Pancreas (tissue), 10 donors: ENCODE data around the gene APLP2. TPM values are rescaled to one million over a fixed set of nuclear protein-coding genes. Genes with fewer than 3 reads are reported as not detected.

Experiments used
- ATAC-seq, 4 donors: fragments of 200-7000 bp; cut with Tn5 transposase; one replicate each; pipeline versions ENCODE4 v1.8.0 to v1.9.1; 2020; ENCODE audit warnings: mild to moderate bottlenecking in 4 of 4, moderate library complexity in 4 of 4
- DNase-seq, 6 donors: peaks; one replicate each; pipeline ENCODE4 v3.0.0-alpha.2; 2020
- FAIRE-seq: peaks from 2 replicates; lab custom pipeline; 2012; peaks lifted over from hg19 to GRCh38; lab: Jason Lieb, UNC
- H3K27ac ChIP-seq, 4 donors: fragments of 200-600 bp; sonication (generic); 1 replicate in 3 of 4; 2 replicates in 1 of 4; pipeline versions ENCODE4 v1.5.0 to v1.8.0; 2020
- H3K27me3 ChIP-seq, 4 donors: fragments of 200-600 bp; one replicate each; pipeline ENCODE4 v1.8.0; 2021
- H3K36me3 ChIP-seq, 3 donors: fragments of 200-600 bp; sonication (generic) in 1 of 3; one replicate each; pipeline versions ENCODE4 v1.5.0 to v1.8.0; 2020 to 2021
- H3K4me1 ChIP-seq, 3 donors: fragments of 200-600 bp; one replicate each; pipeline ENCODE4 v1.8.0; 2021
- H3K4me3 ChIP-seq, 4 donors: fragments of 200-600 bp; sonication (generic) in 2 of 4; one replicate each; pipeline versions ENCODE4 v1.5.0 to v1.8.0; 2020 to 2021
- H3K9me3 ChIP-seq, 4 donors: fragments of 200-600 bp; one replicate each; pipeline ENCODE4 v1.8.0; 2021
- WGBS, 2 donors: extraction: QIAGEN DNeasy Blood & Tissue Kit; methylation state at CpG; one replicate each; pipeline ENCODE4 v1.1.7; 2013; 5-methylcytosine and 5-hydroxymethylcytosine counted together
- intact Hi-C, 3 donors: fragments of 100-400 bp; cut with DNase I; formaldehyde crosslinking; loops; one replicate each; pipeline versions ENCODE4 v1.11.1 to v1.14.2; 2022
- polyA plus RNA-seq, 2 donors: library from polyadenylated mRNA; stranded (reverse); fragments of 200-250 nt; gene quantifications; one replicate each; pipeline ENCODE4 v1.2.3, GENCODE V29; 2013
- total RNA-seq, 6 donors: library from RNA; stranded (reverse); fragmentation: NEBNext Ultra II Directional in 4 of 6; extraction: Animal tissue kit (Norgen Biotek cat#: 25700) in 4 of 6; gene quantifications; one replicate each; pipeline versions ENCODE4 v1.2.1 to v1.2.4, GENCODE V29; 2021 to 2023
- TF ChIP-seq, protein P1 (sequence below), 4 donors: fragments of 200-600 bp; sonication (generic) in 3 of 4; IDR thresholded peaks; one replicate each; pipeline versions ENCODE4 v1.5.0 to v1.8.0; 2021; ENCODE audit warnings: antibody characterized with exemption in 4 of 4
- donor health status: healthy with polysubstance abuse.
- donor health status: DM: no; HTN: no; CAD: no; lungs with moderate emphysema.
- donor health status: DM: no; HTN: no; CAD: no.
- donor health status: control.
- donor health status: control.
- donor health status: Bipolar disorder and iron deficiency.
- donor health status: DM: yes; HTN: yes; CAD: no.
- donor health status: DM: no; HTN: no; CAD: no.
- donor health status: DM: no; HTN: no; CAD: no.
- donor health status: DM: yes; HTN: yes; CAD: no.

Gene APLP2
- total and polyA plus RNA-seq, 8 donors: 45.3 to 171 (median 101) TPM

DNA sequence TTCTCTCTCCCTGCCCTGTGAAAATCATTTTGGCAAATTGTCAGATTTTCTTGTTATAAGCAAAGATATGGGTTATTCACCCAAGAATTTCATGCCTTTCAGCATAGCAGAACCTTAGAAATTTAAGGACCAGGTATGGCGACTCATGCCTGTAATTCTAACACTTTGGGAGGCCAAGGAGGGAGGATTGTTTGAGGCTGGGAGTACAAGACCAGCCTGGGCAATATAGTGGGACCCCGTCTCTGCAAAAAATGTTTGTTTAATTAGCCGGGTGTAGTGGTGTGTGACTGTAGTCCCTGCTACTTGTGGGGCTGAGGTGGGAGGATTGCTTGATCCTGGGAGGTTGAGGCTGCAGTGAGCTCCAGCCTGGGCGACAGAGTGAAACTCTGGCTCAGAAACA, 27.6 kb downstream of the APLP2 start:
- Histone ChIP-seq H3K9me3 (no peaks in the 10 kb centered on the region), H3K4me1 (peaks cover 0 to under 1% (median 0%) of the 10 kb centered on the region in 3 donors), H3K4me3 (no peak overlapping the region), H3K27me3 (no peaks in the 10 kb centered on the region), H3K27ac (no peak overlapping the region), H3K36me3 (no peaks in the 10 kb centered on the region)
- WGBS, 2 donors: 91 to 97% methylated on average over 4 of the region's 4 CpGs
- DNase-seq (no peak), ATAC-seq (no peak), FAIRE-seq (no peak)
- intact Hi-C loops: no loop called here
- TF ChIP-seq, protein P1, sequence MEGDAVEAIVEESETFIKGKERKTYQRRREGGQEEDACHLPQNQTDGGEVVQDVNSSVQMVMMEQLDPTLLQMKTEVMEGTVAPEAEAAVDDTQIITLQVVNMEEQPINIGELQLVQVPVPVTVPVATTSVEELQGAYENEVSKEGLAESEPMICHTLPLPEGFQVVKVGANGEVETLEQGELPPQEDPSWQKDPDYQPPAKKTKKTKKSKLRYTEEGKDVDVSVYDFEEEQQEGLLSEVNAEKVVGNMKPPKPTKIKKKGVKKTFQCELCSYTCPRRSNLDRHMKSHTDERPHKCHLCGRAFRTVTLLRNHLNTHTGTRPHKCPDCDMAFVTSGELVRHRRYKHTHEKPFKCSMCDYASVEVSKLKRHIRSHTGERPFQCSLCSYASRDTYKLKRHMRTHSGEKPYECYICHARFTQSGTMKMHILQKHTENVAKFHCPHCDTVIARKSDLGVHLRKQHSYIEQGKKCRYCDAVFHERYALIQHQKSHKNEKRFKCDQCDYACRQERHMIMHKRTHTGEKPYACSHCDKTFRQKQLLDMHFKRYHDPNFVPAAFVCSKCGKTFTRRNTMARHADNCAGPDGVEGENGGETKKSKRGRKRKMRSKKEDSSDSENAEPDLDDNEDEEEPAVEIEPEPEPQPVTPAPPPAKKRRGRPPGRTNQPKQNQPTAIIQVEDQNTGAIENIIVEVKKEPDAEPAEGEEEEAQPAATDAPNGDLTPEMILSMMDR (IDR thresholded peaks at IDR 0.05): no peak

DNA sequence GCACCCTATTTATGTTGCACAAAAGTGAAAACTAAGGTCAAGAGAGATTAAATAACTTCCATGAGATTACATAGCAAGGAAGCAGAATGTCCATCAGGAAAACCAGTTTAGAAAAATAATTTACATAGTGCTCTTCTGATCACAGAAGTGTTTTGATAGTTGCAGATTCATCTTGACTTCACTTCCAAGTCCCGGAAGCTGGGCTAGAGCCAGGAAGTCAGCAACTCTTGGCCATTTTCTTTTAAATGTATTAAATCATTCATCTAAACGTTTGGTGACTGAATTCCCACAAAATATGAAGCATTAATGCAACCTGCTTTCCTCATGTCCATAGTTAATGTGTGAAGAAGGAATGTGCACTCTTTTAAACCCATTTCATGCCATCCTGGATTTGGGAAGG, 29.7 kb downstream of the APLP2 start:
- Histone ChIP-seq H3K36me3 (no peaks in the 10 kb centered on the region), H3K9me3 (no peaks in the 10 kb centered on the region), H3K4me1 (peaks cover 3 to 11% (median 8%) of the 10 kb centered on the region in 3 donors), H3K4me3 (no peak overlapping the region), H3K27ac (no peak overlapping the region), H3K27me3 (no peaks in the 10 kb centered on the region)
- no peak for DNase-seq
- intact Hi-C loops: no loop called here
- no peak for FAIRE-seq
- WGBS, 2 donors: 35 to 36% methylated on average over 2 of the region's 2 CpGs
- TF ChIP-seq, protein P1 (IDR thresholded peaks at IDR 0.05): no peak
- no peak for ATAC-seq

DNA sequence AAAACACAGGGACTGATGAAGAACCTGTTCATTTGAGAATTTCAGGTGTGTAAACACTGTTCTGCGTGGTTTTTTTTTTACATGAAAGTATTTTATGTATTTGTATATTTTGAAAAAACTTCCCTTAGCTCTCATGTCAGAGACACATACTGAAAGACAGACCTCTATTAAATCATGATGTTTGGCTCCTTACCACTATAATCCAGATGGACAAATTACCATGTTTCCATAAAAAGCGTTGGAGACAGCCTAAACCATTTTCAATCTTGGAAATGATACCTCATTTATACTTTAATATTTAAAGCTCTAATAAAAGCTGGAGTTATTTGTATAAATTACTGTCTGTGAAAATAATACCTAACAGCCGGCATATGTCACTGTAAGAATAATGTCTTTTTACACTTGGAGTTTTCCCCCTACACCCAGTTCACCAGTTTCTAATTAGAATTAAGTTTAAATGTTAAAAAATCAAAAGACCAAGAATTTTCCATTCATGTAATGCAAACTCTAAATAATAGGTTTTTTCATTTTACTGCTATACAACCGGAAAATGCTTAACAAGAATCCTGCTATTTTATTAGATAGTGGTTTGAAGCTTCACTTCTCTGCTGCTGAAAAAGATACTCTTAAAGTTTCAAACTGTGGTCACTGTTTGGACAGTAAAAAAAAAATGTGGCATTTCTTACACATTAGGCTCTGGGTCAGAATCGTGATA, 30.8 kb downstream of the APLP2 start:
- DNase-seq (no peak), FAIRE-seq (no peak), ATAC-seq (no peak)
- H3K4me1 ChIP-seq: peaks cover 3 to 11% (median 8%) of the 10 kb centered on the region in 3 donors
- H3K36me3 ChIP-seq: no peaks in the 10 kb centered on the region
- H3K27ac ChIP-seq: no peak overlapping the region
- no peaks in the 10 kb centered on the region for H3K27me3 ChIP-seq
- no peak overlapping the region for H3K4me3 ChIP-seq
- no peaks in the 10 kb centered on the region for H3K9me3 ChIP-seq
- TF ChIP-seq, protein P1 (IDR thresholded peaks at IDR 0.05): no peak
- intact Hi-C loops: no loop called here
- WGBS, 2 donors: 86 to 88% methylated on average over 5 of the region's 5 CpGs

DNA sequence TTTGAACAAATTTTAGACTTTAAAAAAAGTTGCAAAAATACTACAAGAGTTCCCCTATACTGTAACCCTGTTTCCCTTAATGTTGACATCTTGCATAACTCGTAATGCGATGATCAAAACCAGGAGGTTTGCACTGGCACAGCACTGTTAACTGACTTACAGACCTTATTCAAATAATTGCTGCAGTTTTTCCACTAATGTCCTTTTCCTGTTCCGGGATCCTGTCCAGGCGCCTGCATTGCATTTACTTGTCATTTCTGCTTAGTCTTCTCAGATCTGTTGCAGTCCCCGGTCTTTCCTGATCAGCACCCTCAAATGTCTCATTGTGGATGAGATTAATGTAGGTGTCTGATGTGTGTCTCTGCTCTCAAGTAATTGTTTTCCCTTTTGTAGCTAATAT, 32.0 kb downstream of the APLP2 start:
- H3K4me1 ChIP-seq: peaks cover 3 to 11% (median 8%) of the 10 kb centered on the region in 3 donors
- TF ChIP-seq, protein P1 (IDR thresholded peaks at IDR 0.05): no peak
- H3K9me3 ChIP-seq: no peaks in the 10 kb centered on the region
- H3K4me3 ChIP-seq: no peak overlapping the region
- H3K27ac ChIP-seq: no peak overlapping the region
- ATAC-seq (no peak), FAIRE-seq (no peak), DNase-seq (no peak)
- no peaks in the 10 kb centered on the region for H3K36me3 ChIP-seq
- 75 to 83% methylated on average over 5 of the region's 5 CpGs for WGBS, 2 donors
- intact Hi-C loops: no loop called here
- H3K27me3 ChIP-seq: no peaks in the 10 kb centered on the region
